ENCODE measurements around the gene NBL1.
"Not testable (repeated sequence)": the region's sequence is repeated elsewhere in the genome, so short reads cannot be mapped to it uniquely, and the experiment has no call there.

NBL1 gene

GRCh38 chr1:19622204-19622603 is 21.9 kb upstream of the NBL1 start:
- DNase-seq = no peak

DNA sequence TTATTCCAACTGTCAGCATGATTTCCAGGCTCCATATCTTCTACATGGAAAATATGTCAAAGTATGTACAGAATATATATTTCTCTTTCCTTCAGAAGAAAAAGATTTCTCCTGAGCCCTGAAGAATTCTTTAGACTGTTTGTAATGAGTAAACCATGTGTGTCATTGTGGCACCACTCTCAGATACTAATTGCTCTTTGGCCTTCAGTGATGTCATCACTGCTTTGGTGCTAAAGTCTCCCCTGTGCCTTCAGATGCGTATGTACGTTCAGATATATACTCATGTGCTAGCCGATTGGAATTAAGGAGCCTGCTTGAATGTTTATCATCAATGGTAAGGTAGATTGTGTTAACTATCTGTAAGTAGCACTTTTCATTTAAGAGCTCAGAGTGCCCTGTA is 20.6 kb upstream of the NBL1 start:
- DNase-seq = no peak

- no peak for DNase-seq
These were observed 18.7 kb upstream of the NBL1 start for GRCh38 chr1:19625291-19625937.

DNA sequence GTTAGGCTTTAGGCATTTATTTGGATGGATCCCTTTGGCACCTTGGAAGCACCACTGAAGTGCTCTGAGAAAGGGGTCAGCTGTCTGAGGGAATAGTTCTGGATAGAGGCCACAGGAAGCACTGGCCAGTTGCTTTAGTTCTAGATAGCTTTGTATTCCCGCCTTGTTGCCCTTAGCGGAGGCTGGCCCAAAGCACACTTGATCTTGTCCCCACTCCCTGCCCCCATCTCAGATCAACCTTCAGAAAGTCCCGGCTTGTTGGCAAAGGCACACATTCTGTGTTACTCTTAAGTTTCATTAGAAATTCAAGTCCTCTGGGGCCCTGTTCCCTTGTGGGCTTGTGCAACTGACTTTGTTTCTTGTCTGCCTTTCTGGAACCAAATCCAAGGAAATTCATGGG is 15.2 kb upstream of the NBL1 start:
- DNase-seq = no peak

DNA sequence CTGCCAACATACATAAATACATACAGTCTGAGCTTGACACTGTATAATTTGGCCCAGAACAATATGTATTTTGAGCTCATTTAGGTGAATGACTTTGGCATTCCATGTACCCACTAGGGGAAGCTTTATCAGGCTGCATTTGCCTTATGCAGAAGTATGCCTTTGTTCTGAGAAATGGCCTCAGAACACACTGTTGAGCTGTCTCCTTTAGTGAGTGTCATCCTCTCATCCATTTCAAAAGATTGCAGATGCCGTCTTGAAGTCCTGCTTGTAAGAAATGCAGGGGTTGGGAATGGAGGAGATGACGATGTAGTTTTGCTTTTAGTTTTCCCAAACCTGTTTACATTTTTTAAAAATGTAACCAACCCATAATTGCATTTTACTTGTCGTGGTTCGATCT is 14.8 kb upstream of the NBL1 start:
- no peak for DNase-seq

GRCh38 chr1:19630192-19630591 is 13.9 kb upstream of the NBL1 start:
- DNase-seq = not testable (repeated sequence)

DNA sequence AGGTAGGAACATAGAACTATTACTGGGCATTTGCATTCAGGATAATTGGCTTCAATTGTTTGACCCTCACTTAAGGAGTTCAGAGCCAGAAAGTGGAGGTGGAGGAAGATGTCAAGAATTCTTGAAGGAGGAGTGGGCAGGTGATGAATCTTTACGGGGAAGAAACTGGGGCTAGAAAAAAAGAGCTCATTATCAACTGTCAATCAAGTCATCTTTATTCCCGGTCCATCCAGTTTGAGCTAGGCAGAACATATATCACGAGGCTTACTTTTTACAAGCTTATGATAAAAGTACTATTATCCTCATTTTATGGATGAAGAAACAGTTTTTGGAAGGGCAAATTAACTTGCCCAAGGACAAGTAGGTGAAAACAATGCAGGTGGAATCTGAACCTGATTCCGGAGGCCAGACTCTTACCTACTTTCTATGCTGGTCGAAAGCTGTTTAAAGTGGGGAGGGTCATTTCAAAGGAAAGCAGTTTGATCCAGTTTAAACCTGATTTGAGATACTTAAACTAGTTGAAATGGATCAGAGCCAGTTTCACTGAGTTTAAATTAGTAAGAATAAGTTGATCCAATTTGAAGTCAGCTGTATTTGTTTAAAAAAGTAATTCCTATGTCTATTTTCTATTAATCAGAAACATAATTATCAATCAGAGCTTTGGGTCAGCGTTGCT is 13.3 kb upstream of the NBL1 start:
- DNase-seq = no peak

DNA sequence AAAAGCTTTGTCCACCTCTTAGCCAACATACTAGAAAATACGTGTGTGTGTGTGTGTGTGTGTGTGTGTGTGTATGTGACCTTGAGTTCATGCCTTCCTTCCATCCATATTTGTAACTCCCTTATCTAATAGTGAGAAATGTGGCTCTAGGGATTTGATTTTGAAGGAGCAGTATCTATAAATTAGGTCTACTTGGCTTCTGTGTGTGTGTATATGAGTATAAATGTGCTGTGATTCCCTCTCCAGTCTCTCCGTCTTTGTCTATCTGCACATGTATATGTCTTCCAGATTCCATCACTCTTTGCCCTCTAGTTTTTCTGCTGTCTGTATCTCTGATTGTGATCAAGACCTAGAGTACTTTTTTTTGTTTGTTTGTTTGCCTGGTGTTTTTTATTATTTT is 11.9 kb upstream of the NBL1 start:
- no peak for DNase-seq

GRCh38 chr1:19633106-19633505 is 11.0 kb upstream of the NBL1 start:
- DNase-seq = no peak

DNA sequence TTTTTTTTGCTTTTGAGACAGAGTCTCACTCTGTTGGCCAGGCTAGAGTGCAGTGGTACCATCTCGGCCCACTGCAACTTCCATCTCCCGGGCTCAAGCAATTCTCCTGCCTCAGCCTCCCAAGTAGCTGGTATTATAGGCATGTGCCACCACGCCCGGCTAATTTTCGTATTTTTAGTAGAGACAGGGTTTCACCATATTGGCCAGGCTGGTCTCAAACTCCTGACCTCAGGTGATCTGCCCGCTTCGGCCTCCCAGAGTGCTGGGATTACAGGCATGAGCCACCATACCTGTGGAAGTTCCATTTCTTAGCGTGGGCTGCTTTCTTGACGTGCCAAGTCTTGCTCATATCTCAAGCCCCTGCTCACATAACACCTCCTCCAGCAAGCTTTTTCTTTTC is 9.0 kb upstream of the NBL1 start:
- not testable (repeated sequence) for DNase-seq

- DNase-seq = no peak
These were observed 8.5 kb upstream of the NBL1 start for GRCh38 chr1:19635646-19636045.

- DNase-seq = no peak
These were observed 8.0 kb upstream of the NBL1 start for GRCh38 chr1:19636065-19636464.

GRCh38 chr1:19636749-19637148 is 7.4 kb upstream of the NBL1 start:
- DNase-seq = not testable (repeated sequence)

DNA sequence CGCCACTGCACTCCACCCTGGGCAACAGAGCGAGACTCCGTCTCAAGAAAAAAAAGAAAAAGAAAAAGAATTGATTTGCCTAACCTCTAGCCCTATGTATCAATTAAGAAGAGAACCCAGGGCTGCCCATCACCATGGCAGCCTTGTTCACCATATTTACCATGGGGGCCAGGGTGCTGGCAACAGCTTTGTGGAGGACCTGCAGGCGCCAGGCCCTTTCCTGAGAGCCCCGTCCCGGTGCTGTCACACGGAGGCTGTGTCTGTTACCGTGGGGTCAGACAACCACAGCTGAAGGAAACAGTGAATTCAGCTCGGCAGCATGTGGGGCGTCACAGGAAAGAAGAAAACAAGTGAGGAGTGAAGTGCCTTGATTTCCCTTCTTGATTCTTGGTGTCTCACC is 6.5 kb upstream of the NBL1 start:
- no peak for DNase-seq

- not testable (repeated sequence) for DNase-seq
These were observed 4.9 kb upstream of the NBL1 start for GRCh38 chr1:19639228-19639627.

- no peak for DNase-seq
These were observed 4.1 kb upstream of the NBL1 start for GRCh38 chr1:19639999-19640362.

DNA sequence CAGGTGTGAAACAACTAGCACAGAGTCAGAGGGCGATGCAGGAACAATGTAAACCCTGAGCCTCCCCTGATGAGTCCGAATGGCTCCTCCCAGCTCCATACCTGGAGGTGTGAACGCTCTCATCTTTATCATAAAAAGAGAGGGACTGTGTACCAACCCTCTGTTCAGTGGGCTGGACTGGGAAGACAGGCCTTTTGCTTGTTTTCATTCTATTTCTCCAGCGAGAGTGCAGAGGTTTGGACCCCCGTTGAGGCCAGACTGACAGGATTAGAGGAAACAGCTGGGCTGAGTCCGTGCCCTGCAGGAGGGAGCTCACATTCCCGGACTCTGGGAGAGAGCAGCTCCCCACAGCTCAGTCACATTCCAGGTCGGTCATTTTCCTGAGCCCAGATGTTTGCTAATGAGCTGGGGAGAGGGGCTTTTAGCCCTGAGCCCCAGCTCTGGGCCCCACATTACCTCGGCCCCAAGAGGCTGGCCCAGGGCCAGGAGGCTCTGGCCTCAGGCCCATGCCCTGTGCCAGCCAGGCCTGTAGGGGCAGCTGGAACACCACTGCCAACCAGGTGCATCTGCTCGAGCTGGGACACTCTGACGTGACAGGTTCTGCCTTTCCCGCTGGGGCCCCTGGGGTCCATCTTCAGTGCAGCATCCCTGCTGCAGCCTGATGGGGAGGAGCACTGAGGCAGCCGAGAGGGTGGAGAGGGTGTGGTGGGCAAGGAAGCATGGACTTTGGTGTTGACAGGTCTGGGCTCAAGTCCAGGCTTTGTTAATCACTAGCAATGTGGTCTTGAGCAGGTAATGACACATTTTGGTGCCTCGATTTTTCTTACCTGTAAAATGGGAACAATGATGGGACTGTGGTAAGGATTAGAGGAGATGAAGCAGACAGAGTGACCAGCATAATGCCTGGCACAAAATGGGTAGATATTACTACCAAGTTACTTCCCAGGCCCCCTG is 3.5 kb upstream of the NBL1 start:
- no peak for DNase-seq

GRCh38 chr1:19643121-19643520 is 990 bp upstream of the NBL1 start:
- no peak for DNase-seq

DNA sequence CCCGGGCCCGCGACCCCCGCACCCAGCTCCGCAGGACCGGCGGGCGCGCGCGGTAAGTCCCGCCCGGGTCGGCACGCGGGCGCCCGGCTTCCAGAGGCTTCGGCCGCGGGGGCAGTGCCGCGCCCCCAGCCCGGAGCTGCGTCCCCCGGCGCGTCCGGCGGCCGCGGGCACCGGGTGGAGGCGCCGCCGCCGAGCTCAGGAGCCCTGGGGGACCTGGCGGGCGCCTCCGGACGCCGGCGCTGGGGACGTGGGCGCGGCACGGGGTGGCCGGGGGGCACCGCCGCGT is 227 bp downstream of the NBL1 start:
- no peak for DNase-seq

- no peak for DNase-seq
These were observed 735 bp downstream of the NBL1 start for GRCh38 chr1:19644681-19645410.

GRCh38 chr1:19645411-19646251 is 1.5 kb downstream of the NBL1 start:
- DNase-seq = no peak

All from NCI-H187 (cell line).